ENCODE measurements around the gene SLC25A1.
"Not testable (repeated sequence)": the region's sequence is repeated elsewhere in the genome, so short reads cannot be mapped to it uniquely, and the experiment has no call there.

SLC25A1 gene

GRCh38 chr22:19156109-19156508, 22.4 kb downstream of the SLC25A1 start:
- not testable (repeated sequence) for DNase-seq

- DNase-seq: no peak
These were observed 25.3 kb downstream of the SLC25A1 start for GRCh38 chr22:19152942-19153883.

DNA sequence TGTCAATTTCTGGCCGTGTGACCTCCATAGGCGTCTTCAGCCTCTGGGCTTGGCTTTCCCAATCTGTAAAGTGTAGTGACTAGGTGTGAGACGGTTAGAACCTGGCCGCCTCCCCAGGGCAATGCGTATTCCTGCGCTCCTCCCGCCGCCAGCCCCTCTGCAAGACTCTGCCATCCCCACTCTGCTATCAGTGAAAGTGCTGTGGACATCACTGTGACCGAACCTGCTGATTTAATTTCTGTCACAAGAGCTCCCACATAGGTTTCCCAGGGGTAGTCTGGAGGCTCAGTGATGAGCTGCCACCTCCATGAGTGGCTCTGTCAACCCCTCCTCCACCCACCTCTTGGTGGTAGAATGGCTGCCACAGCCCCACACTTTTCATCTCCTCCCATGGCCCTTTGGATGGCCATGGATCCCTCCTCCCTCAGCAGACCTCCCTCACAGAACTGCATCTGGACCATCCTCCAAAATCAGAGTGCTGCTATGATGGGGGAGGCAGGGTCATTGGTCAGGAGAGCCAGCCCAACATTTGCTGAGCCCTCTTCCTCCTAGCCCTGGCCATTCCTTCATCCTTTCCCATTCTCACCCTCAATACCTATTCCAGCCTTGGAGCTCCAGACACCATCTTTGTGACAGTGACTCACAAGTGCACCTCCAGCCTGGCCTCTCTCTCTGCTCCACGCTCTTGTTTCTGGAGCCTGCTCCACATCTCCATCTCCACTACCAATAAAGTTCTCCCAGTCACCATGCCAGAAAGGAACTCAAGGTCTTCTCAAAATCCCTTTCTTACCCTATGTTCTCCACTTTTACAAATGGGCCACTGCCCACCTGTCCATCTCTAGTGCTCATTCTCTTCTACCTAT, 27.0 kb downstream of the SLC25A1 start:
- DNase-seq: no peak

DNA sequence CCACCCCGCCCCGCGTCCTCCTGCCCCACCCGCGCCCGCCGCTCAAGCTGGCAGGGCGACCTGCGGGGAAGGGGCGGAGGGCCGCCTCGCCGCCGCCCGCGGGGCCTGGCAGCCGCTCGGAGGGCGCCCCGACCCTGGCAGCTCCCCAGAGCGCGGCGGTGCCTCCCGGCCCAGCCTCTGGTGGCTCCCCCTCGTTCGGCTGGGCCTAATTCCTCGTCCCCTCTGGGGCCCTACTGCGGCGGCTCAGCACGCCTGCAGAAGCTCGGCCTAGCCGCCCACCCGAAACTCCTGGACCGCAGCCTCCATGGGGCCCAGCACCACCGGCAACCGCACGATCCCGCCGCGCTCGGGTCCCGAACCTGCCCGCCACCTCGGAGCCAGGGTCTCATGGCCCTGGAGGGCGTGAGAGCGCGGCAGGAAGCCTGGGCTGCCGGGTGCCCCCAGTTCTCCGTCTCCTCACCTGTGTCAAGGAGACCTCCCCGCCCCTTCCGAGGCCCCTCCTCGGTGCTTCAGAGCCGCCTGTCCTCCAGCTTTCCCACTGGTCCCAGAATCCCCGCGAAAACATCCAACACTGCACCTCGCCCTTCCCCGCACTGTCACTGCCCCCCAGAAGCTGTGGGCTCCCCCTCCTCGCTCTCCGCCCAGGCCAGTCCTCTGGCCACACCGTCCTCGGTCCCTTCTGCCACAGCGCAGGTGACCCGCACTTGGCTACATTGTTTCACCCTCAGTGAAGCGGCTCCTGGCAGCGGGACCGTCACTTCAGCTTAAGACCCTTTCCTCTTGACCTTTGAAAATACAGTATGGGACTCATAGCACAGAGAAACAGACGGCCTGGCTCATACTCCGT, 27.8 kb downstream of the SLC25A1 start:
- DNase-seq: no peak

GRCh38 chr22:19149991-19150390, 28.5 kb downstream of the SLC25A1 start, which contains the start of gene GSC2:
Gene GSC2 (minus strand): TSS chr22:19150292. CDS start chr22:19150283, 9 bp downstream.
- DNase-seq: no peak

DNA sequence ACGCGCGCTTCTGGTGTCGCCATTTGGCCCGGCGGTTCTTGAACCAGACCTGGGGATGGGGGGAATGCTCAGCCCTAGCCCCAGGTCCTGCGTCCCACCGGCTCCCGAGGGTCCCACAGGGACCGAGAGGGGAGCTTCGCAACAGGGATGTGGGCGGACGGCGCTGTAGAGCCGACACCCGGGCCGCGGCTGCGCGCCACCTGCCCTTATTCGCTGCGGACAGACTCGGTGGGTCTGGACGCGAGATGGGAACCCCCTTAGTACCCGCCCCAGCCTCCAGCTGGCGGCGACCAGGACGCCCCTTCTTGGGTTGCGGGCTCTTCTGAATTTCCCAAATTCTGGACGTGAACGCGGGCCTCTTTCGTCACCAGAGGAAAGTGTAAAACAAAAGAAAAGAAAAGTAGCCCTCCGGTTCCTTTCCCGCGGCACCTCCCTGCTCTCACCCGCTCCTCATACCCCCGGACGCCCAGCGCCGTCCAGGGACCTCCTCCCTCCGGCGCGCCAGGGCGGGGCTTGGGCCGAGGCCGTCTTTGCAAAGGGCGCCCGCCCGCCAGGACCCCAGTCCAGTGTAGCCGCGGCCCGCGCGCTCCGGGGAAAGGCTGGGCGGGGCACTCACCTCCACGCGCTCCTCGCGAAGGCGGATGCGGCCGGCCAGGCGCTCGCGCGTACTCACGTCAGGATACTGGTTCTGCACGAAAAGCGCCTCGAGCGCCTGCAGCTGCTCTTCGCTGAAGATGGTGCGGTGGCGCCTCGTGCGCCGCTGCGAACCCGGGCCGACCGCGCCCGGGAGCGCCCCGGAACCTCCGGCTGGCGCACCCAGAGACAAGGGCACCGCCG, 29.3 kb downstream of the SLC25A1 start:
- DNase-seq: no peak

DNA sequence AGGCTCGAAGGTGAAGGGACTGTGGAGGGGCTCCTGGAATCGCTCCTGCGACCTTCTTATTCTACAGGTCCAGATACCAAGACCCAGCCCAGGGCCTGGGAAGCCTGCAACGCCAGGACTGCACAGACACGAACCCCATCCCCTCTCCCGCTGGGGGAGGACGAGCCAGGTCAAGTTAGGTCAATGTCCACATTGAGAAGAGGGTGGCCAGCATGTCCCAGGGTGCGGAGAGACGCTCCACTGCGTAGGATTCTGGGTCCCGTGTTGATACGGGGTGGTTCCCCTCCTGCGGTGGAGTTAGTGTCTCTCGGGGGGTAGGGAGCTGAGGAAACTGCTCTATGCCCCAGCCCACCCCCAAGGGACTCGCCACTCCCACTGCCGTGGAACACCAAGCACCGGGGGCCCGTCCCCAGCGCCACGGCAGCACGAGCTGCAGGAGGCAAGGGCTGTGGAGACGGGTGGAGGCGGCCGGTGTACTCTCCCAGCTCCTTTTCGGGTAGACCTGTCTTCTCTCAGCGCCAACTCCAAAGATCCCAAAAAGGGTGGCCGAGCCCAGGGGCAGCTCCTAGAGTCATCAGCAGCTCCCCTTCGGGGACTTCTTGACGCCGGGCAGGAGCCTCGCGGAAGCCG, 30.0 kb downstream of the SLC25A1 start:
- no peak for DNase-seq

- no peak for DNase-seq
These were observed 31.2 kb downstream of the SLC25A1 start for GRCh38 chr22:19147195-19147780.

GRCh38 chr22:19146215-19146968, 32.1 kb downstream of the SLC25A1 start:
- DNase-seq: no peak

- DNase-seq: no peak
These were observed 34.6 kb downstream of the SLC25A1 start for GRCh38 chr22:19143967-19144400.

DNA sequence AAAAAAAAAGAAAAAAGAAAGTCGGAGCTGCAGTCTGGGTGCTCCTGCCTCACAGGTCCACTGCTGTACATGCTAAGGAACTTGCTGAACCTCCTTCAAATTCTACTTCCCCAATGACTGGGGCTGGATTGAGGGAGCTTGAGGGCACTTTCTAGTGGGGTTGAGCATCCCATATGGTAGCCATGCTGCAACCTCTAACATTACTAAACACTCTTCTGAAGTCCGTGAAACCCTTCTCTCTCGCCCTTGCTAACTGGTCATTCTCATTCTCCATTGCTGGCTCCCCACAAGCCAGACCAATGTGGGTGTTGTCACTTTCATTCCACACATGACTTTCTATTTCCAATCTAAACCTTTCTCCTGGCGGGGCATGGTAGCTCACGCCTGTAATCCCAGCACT, 35.3 kb downstream of the SLC25A1 start:
- DNase-seq: no peak

GRCh38 chr22:19142394-19142793, 36.1 kb downstream of the SLC25A1 start:
- DNase-seq: no peak

- no peak for DNase-seq
These were observed 38.6 kb downstream of the SLC25A1 start for GRCh38 chr22:19139974-19140373.

GRCh38 chr22:19139001-19139356, 39.6 kb downstream of the SLC25A1 start:
- DNase-seq: no peak

GRCh38 chr22:19138217-19139000, 40.1 kb downstream of the SLC25A1 start:
- no peak for DNase-seq

GRCh38 chr22:19137384-19138216, 40.9 kb downstream of the SLC25A1 start:
- DNase-seq: no peak

- no peak for DNase-seq
These were observed 41.6 kb downstream of the SLC25A1 start for GRCh38 chr22:19136915-19137314.

- no peak for DNase-seq
These were observed 43.7 kb downstream of the SLC25A1 start for GRCh38 chr22:19134874-19135273.
